Subcutaneous adipose tissue (tissue), 4 donors: ENCODE data around the gene SPATA7. TPM values are rescaled to one million over a fixed set of nuclear protein-coding genes. Genes with fewer than 3 reads are reported as not detected.

Experiments used
- total RNA-seq, 4 donors: library from RNA; depleted of rRNA; stranded (reverse); fragments of >200 nt; gene quantifications; one replicate each; pipeline ENCODE4 v1.1.0, GENCODE V29; 2016
- TF ChIP-seq, protein P1 (sequence below): fragments of 450-650 bp; IDR thresholded peaks from one replicate; pipeline ENCODE4 v1.5.1; 2016; ENCODE audit warnings: low read depth, mild to moderate bottlenecking, control low read depth, antibody characterized with exemption, moderate library complexity

SPATA7 gene
- total RNA-seq, 4 donors from 2014 or later = 16.3 to 27.2 (median 19.8) TPM

DNA sequence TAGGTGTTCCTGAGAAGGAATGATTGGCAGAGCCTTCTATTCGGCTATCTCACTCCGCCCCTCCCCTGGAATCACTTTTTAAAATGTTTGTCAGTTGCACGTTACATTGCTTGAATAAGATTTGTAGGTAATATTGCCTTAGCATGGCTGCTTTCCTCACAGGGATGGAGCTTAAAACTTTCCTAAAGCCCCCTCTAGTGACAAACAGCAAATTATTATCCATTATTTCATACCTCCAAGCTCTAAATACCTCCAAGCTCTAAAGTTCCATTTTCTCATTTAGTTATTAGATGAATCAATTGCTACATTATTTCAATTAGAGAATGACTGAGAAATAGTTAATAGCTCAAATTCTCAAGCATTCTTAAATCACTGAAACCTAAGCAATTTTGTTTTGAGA is 5.1 kb upstream of the SPATA7 start:
- TF ChIP-seq, protein P1, sequence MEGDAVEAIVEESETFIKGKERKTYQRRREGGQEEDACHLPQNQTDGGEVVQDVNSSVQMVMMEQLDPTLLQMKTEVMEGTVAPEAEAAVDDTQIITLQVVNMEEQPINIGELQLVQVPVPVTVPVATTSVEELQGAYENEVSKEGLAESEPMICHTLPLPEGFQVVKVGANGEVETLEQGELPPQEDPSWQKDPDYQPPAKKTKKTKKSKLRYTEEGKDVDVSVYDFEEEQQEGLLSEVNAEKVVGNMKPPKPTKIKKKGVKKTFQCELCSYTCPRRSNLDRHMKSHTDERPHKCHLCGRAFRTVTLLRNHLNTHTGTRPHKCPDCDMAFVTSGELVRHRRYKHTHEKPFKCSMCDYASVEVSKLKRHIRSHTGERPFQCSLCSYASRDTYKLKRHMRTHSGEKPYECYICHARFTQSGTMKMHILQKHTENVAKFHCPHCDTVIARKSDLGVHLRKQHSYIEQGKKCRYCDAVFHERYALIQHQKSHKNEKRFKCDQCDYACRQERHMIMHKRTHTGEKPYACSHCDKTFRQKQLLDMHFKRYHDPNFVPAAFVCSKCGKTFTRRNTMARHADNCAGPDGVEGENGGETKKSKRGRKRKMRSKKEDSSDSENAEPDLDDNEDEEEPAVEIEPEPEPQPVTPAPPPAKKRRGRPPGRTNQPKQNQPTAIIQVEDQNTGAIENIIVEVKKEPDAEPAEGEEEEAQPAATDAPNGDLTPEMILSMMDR = no peak

DNA sequence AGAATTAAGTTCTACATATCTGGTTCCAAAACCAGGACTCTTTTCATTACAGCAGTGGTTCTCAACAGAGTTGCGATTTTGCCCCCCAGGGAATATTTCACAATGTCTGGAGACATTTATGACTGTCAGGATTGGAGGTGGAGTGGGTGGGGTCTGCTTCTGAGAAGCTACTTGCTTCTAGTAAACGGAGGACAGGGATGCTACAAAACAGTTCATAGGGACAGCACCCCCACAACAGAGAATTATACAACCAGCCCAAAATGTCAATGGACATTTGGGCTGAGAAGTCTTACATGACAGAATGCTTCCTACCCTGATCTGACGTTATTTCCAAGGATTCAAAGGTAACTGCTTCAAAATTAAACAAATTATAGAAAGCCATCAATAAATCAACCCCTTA is 739 bp upstream of the SPATA7 start:
- TF ChIP-seq, protein P1 = no peak

DNA sequence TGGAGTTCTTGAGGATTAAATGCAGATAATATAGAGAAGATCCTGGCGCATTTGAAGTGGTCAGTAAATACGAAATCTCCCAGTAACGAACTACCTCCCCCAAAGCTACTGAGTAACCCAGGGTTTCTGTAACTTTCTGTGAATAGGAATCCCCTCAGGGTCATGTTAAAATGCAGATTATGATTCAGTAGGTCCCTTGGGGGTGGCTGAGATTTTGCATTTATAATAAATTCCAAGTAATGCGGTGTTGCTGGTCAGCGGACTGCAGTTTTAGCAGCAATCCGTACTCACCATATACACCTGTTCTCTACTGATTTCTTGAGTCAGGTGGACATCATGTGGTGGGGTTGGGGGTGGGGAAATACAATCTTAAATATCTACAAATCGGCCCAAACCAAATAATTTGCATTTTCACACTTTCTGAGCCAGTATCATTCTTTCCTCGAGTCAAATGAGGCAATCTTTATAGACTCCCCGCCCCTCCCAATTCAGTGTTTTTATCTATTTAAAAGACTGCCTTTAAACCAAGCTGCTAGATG is 868 bp downstream of the SPATA7 start:
- TF ChIP-seq, protein P1 = no peak

DNA sequence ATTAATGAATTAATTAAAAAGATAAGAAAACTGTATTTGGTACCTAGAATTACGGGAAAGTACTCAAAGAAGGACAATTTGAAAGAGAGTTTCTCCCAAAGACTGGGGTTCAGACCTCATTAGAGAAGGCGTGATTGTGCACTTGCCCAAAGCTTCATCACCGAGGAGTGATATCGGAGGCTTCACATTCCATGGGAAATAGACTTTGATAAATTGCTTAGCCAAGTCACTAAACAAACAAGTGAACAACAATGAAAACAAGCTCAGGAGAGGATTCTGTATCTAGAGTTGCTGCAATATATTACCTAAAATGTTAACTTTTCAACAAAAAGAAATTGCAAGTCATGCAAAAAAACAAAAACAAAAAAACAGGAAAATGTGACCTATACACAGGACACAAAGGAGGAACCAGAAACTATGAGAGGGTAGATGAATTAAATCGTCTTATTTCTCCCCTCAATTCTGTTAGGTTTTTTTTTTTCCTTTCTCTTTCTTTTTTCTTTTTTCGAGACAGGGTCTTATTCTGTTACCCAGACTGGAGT is 3.4 kb downstream of the SPATA7 start:
- TF ChIP-seq, protein P1 = no peak

DNA sequence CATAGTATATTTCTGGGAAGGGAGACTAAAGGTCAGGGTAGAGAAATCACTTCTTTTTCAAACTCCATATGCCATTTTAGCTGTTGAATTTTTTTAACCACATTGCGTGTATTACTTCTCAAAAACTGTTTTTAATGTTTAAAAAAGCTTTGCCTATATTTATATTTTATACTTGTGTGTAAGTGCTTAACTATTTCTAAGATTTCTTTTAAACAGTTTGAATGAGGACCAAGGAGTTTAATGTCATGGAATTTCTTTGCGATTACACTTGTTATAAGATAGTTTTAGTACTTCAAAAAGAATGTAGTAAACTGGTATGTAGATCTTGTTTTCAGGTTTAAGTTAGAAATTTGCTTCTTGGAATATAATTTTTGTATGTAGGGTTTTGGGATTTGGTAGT is 7.2 kb downstream of the SPATA7 start:
- TF ChIP-seq, protein P1 = no peak

DNA sequence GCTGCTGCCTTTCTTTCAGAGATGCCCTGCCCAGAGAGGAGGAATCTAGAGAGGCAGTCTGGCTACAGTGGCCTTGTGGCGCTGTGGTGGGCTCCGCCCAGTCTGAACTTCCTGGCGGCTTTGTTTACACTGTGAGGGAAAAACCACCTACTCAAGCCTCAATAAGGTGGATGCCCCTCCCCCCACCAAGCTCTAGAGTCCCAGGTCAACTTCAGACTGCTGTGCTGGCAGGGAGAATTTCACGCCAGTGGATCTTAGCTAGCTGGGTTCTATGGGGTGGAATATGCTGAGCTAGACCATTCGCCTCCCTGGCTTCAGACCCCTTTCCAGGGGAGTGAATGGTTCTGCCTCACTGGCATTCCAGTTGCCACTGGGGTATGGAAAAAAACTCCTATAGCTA is 25.6 kb downstream of the SPATA7 start:
- TF ChIP-seq, protein P1 = no peak

DNA sequence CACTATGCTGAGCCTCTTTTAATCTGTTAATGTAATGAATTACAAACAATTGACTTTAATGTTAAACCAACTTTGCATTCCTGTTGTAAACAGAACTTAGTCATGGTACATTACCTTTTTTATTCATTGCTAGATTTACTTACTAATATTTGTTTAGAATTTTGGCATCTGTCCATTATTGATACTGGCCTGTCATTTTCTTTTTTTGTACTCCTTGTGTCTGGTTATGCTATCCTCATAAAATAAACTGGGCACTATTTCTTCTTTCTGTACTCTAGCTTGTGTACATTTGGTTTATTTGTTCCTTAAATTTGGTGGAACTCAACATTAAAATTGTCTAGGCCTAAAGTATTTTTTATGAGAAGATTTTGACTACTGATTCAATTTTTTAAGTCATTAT is 32.1 kb downstream of the SPATA7 start:
- TF ChIP-seq, protein P1 = no peak
